Caco-2 (cell line): ENCODE results near the gene PLET1. TPM values are rescaled to one million over a fixed set of nuclear protein-coding genes. Genes with fewer than 3 reads are reported as not detected.

Experiments
- BruUV-seq: library from RNA; stranded (reverse); fragments of 400-500 nt; replicated peaks from 2 replicates; lab custom pipeline; 2021; lab: Mats Ljungman, UMichigan
- CTCF ChIA-PET: fragments of 300-600 bp; sonication (Branson Sonifier 250); formaldehyde crosslinking; loops from one replicate; lab custom pipeline; 2022; ENCODE audit warnings: antibody characterized with exemption; lab: Charles Lee
- POLR2A ChIA-PET: fragments of 300-600 bp; sonication (Branson Sonifier 250); formaldehyde crosslinking; loops from one replicate; lab custom pipeline; 2022; ENCODE audit warnings: antibody characterized with exemption; lab: Charles Lee
- DNase-seq, 2 experiments: peaks; one replicate each; pipeline versions ENCODE4 v3.0.0 to v3.0.0-alpha.2; 2020 to 2022
- H3K27me3 ChIP-seq: replicated peaks from 2 replicates; pipeline ENCODE4 v1.6.0; 2011; ENCODE audit warnings: low read length; ENCODE audit not compliant: control insufficient read depth, insufficient read depth
- H3K36me3 ChIP-seq: 2 replicates; pipeline ENCODE4 v1.5.1; 2011; ENCODE audit warnings: low read length; ENCODE audit not compliant: control insufficient read depth, insufficient read depth
- H3K4me1 ChIP-seq: fragments of 250-450 bp; sonication (Bioruptor Pico); 2 replicates; pipeline ENCODE4 v1.5.1; 2020; ENCODE audit warnings: mild to moderate bottlenecking
- H3K4me3 ChIP-seq: 2 replicates; pipeline ENCODE4 v1.5.1; 2011; ENCODE audit warnings: low read depth, mild to moderate bottlenecking, control low read depth, low read length
- H3K9me3 ChIP-seq: fragments of 250-450 bp; sonication (Bioruptor Pico); 2 replicates; pipeline ENCODE4 v1.5.1; 2020; ENCODE audit warnings: mild to moderate bottlenecking, moderate library complexity
- H3K27ac Mint-ChIP-seq: one replicate; pipeline ENCODE4 v1.8.0; 2022; ENCODE audit warnings: mixed read lengths; ENCODE audit not compliant: unreplicated experiment
- H3K27me3 Mint-ChIP-seq: one replicate; pipeline ENCODE4 v1.8.0; 2022; ENCODE audit warnings: mixed read lengths; ENCODE audit not compliant: insufficient read depth, unreplicated experiment
- H3K36me3 Mint-ChIP-seq: one replicate; pipeline ENCODE4 v1.8.0; 2022; ENCODE audit warnings: mild to moderate bottlenecking, mixed read lengths; ENCODE audit not compliant: insufficient read depth, unreplicated experiment
- H3K4me1 Mint-ChIP-seq: one replicate; pipeline ENCODE4 v1.8.0; 2022; ENCODE audit warnings: low read depth, mixed read lengths; ENCODE audit not compliant: unreplicated experiment
- H3K4me3 Mint-ChIP-seq: one replicate; pipeline ENCODE4 v1.8.0; 2022; ENCODE audit warnings: mild to moderate bottlenecking, moderate library complexity, mixed read lengths; ENCODE audit not compliant: unreplicated experiment
- H3K9me3 Mint-ChIP-seq: one replicate; pipeline ENCODE4 v1.8.0; 2022; ENCODE audit warnings: mixed read lengths; ENCODE audit not compliant: unreplicated experiment
- CTCF ChIP-seq, 2 experiments: fragments of 200-600 bp in 1 of 2; IDR thresholded peaks; 1 replicate in 1 of 2; 2 replicates in 1 of 2; pipeline versions ENCODE4 v1.5.1 to v1.8.0; 2011 to 2022; ENCODE audit warnings: antibody characterized with exemption in 1 of 2, control low read depth in 1 of 2, inconsistent platforms in 1 of 2, low read depth in 1 of 2, low read length in 1 of 2, mild to moderate bottlenecking in 1 of 2, moderate library complexity in 1 of 2; ENCODE audit not compliant: insufficient read depth in 1 of 2, severe bottlenecking in 1 of 2, unreplicated experiment in 1 of 2
- intact Hi-C: fragments of 100-400 bp; cut with micrococcal nuclease; formaldehyde crosslinking; loops from one replicate; pipeline ENCODE4 v1.10.0; 2022; ENCODE audit not compliant: unreplicated experiment
- total RNA-seq: library from RNA; stranded (reverse); gene quantifications from 2 replicates; pipeline ENCODE4 v1.2.3, GENCODE V29; 2022

PLET1 gene
- total RNA-seq, 1 experiment from 2014 or later = not detected

GRCh38 chr11:112281726-112282125 is 21.1 kb upstream of the PLET1 start:
- Mint-ChIP-seq H3K4me3 (no peak overlapping the region), H3K9me3 (no peaks in the 10 kb centered on the region), H3K27me3 (peaks cover 3% of the 10 kb centered on the region), H3K36me3 (no peaks in the 10 kb centered on the region), H3K27ac (no peak overlapping the region), H3K4me1 (peaks cover 27% of the 10 kb centered on the region)
- DNase-seq = no peak
- ChIA-PET POLR2A (no interaction called here), CTCF (interaction anchor here (0.7 to 5.8 kb wide), 3 partner anchors 61 to 168 kb away, joined by 3 to 139 read pairs (median 6); no protein-coding TSS in a partner anchor)
- Histone ChIP-seq H3K27me3 (no peaks in the 10 kb centered on the region), H3K9me3 (no peaks in the 10 kb centered on the region), H3K4me3 (no peak overlapping the region), H3K4me1 (peaks cover 34% of the 10 kb centered on the region), H3K36me3 (no peaks in the 10 kb centered on the region)
- BruUV-seq = no TSS peak
- TF ChIP-seq CTCF (IDR thresholded peaks at IDR 0.05; ENCODE audit: insufficient read depth in 1 of 2, low read depth in 1 of 2, low read length in 1 of 2, severe bottlenecking in 1 of 2, unreplicated experiment in 1 of 2) = no peak
- intact Hi-C loops = loop anchor here (10.0 kb wide), 2 partner anchors 513 to 1003 kb away; no protein-coding TSS in a partner anchor

DNA sequence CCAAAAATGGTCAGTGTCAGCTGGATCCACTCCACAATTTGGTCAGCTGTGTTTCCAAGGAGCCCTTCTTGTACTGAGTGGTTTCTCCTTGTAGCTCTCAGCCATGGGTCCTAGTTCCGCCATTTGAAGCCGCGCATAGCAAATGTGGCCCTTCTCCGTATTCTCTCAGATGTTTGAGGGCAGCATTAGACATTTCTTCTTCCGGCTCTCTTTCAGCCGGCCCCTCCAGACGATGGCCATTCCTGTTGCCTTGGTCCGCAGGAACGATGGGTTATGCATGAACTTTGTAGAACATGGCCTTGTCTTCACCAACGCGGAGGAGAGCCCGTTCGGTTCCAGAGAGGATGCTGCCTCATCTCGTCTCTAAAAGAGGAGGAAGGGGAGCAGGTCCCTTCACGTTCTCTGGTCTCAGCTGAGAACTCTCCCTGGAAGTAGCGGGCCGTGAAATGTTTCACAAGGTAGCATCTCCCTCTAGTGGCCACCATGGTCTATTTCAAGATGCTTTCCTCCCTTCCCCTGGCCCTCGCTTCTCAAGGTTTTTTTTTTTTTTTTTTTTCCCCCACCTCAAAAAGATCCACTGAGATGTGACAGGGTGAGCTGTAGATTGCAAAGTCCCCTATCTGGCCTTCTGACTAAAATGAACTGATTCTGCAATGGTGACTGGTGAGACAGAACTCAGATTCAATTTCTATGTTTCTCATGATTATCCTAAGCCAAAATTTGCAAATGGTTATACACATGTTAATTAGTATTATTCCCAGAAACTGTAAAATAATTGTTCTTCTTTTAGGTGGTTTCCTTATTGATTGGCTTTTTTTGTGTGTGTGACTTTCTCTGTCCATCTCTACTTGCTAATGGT is 19.8 kb upstream of the PLET1 start:
- H3K27ac Mint-ChIP-seq = no peak overlapping the region
- Histone ChIP-seq H3K36me3 (no peaks in the 10 kb centered on the region), H3K27me3 (no peaks in the 10 kb centered on the region), H3K4me1 (peaks cover 34% of the 10 kb centered on the region), H3K4me3 (peak overlapping the region; percentile 28), H3K9me3 (no peaks in the 10 kb centered on the region)
- H3K36me3 Mint-ChIP-seq = no peaks in the 10 kb centered on the region
- BruUV-seq = no TSS peak
- H3K4me1 Mint-ChIP-seq = peaks cover 34% of the 10 kb centered on the region
- H3K27me3 Mint-ChIP-seq = peaks cover 3% of the 10 kb centered on the region
- intact Hi-C loops = loop anchor here (1.0 to 10.0 kb wide), 7 partner anchors 39 to 1004 kb away; partner anchors contain the start of genes BCO2 and PTS
- ChIA-PET POLR2A (interaction anchor here (0.6 to 0.7 kb wide), 2 partner anchors 9 to 10 kb away, joined by 4 to 6 read pairs; no protein-coding TSS in a partner anchor), CTCF (interaction anchor here (0.6 to 5.8 kb wide), 32 partner anchors 9 to 1009 kb away, joined by 3 to 139 read pairs (median 4); partner anchors contain the start of genes BCO2, PTS, SDHD and TIMM8B)
- peak; percentile 86 to 97 for TF ChIP-seq CTCF (IDR thresholded peaks at IDR 0.05; ENCODE audit: insufficient read depth in 1 of 2, low read depth in 1 of 2, low read length in 1 of 2, severe bottlenecking in 1 of 2, unreplicated experiment in 1 of 2)
- DNase-seq = peak; percentile 89 to 90
- H3K9me3 Mint-ChIP-seq = no peaks in the 10 kb centered on the region
- H3K4me3 Mint-ChIP-seq = peak overlapping the region; percentile 75

- peaks cover 34% of the 10 kb centered on the region for H3K4me1 ChIP-seq
- no peaks in the 10 kb centered on the region for H3K9me3 ChIP-seq
- Mint-ChIP-seq H3K27ac (no peak overlapping the region), H3K36me3 (no peaks in the 10 kb centered on the region), H3K4me3 (peak overlapping the region; percentile 75), H3K27me3 (peaks cover 3% of the 10 kb centered on the region), H3K4me1 (peaks cover 34% of the 10 kb centered on the region), H3K9me3 (no peaks in the 10 kb centered on the region)
- BruUV-seq = no TSS peak
- DNase-seq = peak; percentile 75 to 85
- ChIA-PET CTCF (interaction anchor here (0.6 to 5.8 kb wide), 28 partner anchors 9 to 1010 kb away, joined by 3 to 139 read pairs (median 4); partner anchors contain the start of genes BCO2, PTS, SDHD and TIMM8B), POLR2A (interaction anchor here (0.7 kb wide), 1 partner anchor 9 kb away, joined by 6 read pairs; no protein-coding TSS in a partner anchor)
- no peaks in the 10 kb centered on the region for H3K27me3 ChIP-seq
- peak; percentile 99 for TF ChIP-seq CTCF (IDR thresholded peaks at IDR 0.05; ENCODE audit: insufficient read depth in 1 of 2, low read depth in 1 of 2, low read length in 1 of 2, severe bottlenecking in 1 of 2, unreplicated experiment in 1 of 2)
- H3K4me3 ChIP-seq = peak overlapping the region; percentile 28
- intact Hi-C loops = loop anchor here (1.0 to 10.0 kb wide), 7 partner anchors 39 to 1005 kb away; partner anchors contain the start of genes BCO2 and PTS
- H3K36me3 ChIP-seq = no peaks in the 10 kb centered on the region
Measured at GRCh38 chr11:112279901-112280267, 19.2 kb upstream of the PLET1 start.
